GM03348 (cell line): Measurements from ENCODE around the gene OR9A4.
"Not testable (repeated sequence)": the region's sequence is repeated elsewhere in the genome, so short reads cannot be mapped to it uniquely, and the experiment has no call there.

Experiments used
- DNase-seq: peaks from one replicate; pipeline ENCODE4 v3.0.0; 2012; ENCODE audit warnings: low spot score

The OR9A4 gene, protein sequence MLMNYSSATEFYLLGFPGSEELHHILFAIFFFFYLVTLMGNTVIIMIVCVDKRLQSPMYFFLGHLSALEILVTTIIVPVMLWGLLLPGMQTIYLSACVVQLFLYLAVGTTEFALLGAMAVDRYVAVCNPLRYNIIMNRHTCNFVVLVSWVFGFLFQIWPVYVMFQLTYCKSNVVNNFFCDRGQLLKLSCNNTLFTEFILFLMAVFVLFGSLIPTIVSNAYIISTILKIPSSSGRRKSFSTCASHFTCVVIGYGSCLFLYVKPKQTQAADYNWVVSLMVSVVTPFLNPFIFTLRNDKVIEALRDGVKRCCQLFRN

DNA sequence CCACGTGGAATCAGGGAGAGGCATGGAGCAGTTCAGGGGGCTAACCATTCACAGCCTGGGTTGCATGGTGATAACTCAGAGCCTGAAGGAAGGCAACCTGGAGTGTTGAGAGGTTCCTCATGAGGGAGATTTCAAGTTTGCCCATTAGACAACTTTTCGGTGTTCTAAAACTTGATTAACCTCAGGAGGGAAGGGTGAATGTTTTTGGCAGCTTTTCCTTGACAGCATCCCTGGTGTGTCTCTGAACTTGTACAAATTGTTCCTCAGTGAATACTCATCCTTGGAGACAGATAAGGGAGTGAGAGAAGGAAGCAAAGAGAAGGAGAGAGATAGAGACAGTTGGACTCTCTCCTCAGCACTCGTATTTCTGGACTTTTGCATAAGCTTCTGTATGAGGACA lies at the start of gene OR9A4:
OR9A4 (plus strand) TSS at position 301 of the 400 bp plus-strand sequence. CDS start 2,477 bp downstream, outside the sequence.
- DNase-seq = no peak

DNA sequence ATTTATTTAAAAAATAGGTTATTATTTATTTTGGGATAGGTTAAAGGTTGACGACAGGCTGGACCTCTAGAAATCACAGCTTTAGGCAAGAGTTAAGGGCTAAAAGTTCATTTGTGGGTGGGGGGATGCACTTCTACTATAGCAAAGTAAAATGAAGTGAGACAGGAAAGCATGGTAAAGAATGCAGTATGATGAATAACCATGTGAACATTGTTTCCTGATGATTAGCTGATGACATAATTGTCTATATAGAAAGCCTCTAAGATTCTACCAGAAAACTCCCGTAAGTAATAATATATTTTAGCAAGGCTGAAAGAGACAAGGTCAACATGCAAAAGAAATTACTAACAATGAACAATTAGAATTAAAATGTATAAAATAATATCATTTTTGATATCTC lies 49.2 kb upstream of the OR9A4 start:
- DNase-seq = no peak

DNA sequence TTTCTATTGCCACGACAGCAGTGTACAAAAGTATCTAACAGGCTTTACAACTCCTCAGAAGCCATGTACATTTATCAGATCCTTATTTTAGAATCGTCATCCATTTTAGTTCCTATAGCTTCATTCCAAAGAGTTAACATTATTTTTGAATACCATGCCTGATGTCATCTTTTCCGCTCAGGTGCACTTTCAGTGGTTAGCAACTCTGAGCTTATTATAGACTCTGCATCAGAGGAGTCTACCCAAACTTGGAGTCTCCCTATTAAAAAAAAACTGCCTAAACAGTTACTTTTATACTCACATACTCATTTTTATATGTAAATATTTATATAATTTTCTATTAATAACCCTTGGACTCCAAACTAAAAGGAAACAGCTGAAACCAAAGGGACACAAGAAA lies 43.3 kb upstream of the OR9A4 start:
- no peak for DNase-seq

DNA sequence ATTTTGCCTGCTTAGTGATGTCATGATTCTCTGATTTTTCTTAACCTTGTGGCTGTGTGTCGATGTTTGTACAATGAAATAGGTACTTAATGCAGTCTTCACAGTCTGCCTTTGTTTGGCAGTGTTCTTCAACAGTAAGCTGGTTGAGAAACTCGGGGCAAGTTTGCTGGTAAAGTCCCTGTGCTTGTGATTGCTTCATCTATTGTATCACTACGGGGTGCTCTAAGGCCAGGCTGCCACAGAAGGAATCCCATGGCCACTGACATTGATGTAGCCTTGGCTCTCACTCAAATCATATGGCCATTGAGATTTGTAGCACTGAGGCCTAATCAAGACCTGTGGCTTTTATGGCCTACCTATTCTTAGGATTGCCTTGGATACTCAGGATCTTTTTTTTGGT lies 41.4 kb upstream of the OR9A4 start:
- DNase-seq = no peak

DNA sequence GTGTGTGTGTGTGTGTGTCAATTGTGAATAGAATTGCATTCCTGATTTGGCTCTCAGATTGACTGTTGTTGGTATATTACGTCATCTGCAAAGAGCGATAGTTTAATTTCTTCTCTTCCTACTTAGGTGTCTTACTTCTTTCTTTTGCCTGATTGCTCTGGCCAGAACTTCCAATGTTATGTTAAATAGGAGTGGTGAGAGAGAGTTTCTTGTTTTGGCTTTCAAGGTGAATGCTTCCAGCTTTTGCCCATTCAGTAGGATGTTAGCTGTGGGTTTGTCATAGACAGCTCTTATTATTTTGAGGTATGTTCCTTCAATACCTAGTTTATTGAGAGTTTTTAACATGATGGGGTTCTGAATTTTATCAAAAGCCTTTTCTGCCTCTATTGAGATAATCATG lies 40.7 kb upstream of the OR9A4 start:
- DNase-seq = no peak

DNA sequence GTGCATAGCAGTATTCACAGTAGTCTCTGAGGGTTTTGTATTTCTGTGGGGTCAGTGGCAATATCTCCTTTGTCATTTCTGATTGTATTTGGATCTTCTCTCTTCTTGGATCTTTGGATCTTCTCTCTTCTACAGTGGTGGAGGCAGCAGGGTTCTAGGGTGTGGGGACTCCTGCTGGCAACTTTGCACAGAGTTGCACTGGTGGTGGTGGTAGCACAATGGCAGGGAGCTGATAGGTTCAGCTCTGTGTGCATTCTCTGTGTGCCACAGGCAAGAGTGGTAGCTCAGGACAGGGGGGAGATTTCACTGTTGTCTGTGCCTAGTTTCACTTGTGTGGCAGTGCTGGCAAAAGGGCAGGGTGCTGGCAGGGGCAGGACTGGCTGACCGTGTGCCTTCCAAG lies 39.8 kb upstream of the OR9A4 start:
- no peak for DNase-seq

DNA sequence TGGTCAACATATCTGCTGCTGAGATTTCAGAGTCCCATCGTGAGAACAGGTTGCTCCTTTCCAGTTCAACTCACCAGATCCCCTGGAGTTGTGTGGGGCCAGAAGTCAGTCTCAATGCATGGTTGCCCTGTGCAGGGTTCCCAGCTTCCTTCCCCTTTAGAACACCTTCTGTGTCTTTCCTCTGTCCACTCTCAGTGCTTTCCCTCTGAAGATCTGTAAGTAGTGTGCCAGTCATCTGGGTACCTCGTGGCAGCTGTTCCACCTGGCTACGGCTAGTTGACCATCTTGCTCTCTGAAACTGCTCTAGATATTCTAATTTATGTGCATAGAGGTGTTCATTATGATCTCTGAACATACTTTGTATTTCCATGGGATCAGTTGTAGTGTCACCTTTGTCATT lies 38.8 kb upstream of the OR9A4 start:
- DNase-seq = no peak

DNA sequence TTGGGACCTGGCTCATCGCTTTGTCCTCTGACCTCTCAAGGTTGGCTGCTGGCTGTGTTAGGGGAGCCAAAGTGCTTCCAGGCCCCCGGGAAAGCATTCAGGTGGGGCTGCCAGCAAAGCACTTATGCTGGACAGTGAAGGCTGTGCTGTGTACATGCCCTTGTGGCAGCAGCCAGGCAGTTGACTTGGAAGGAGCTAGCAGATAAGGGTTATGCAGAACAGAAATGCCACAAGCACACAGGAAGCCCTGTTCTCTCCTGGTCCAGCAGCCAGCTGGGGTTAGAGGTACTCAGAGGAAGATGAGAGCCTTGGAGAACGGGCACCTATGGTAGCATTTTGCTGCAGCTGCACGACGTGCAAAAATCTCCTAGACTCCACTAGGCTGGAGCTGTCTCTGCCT lies 35.2 kb upstream of the OR9A4 start:
- DNase-seq = no peak

DNA sequence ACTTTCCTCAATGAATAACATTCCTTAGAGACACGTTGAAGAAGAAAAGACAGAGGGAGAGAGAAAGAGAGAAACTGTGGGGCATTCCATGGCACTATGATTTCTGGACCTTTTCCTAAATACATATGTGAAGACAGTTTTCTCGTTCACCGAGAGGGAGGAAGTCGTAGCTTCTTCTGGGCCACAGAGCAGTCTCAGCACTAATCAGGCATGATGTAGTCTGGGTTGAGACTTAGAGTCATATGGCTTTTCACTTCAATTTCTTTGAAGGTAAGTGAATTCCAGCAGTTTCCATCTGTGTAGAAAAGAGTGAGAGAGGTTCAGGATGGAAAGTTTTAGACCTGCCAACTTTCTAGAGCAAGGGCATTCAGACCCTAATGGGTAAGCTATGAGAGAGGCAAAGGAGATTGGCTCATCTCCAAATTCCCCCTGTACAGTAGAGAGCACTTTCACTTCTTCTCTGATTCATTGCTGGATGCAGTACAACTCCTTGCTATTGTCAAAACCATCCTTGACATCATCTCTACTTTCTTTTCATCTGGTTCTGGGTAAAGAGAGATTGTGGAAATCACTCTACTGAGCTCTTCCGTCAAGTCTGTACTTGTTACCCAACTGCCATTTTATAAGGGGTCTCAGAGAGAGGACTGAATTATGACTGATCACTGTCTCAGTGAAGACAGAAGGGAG lies 31.5 kb upstream of the OR9A4 start:
- DNase-seq = no peak

DNA sequence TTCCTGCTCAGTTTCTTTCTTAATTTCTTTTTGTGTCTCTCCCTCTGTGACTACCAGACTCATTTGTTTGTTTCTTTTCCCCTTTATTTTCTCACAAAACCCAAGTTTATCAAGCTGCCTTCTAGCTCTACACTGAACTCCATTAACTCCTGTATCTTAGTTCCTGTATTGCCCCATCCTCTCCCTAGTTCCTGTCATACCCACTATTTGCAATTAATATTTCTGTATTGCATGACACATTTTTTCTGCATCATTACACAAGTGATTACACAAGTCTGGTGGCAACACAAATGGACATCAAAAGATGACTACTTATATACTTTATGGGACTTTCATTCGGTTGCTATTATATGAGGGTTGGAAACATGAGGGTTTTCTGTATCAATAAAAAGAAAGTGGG lies 26.9 kb upstream of the OR9A4 start:
- DNase-seq = no peak

DNA sequence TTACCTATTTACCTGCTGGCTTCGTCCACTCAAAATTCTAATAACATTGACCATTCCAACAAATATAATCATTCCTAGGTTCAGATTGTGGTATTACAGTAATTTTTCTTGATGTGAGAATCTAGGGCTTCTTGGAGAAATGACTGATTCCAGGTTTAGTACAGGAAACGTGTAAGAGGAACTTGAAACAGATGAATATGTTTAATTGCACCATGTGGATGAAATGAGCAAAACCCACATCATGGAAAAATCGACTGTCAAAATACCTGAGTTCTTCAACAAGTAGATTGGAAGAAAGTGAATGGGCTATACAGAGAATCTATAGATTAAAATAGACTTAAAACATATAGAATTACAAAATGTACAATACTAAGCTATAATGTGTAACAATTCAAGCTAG lies 24.9 kb upstream of the OR9A4 start:
- DNase-seq = no peak

DNA sequence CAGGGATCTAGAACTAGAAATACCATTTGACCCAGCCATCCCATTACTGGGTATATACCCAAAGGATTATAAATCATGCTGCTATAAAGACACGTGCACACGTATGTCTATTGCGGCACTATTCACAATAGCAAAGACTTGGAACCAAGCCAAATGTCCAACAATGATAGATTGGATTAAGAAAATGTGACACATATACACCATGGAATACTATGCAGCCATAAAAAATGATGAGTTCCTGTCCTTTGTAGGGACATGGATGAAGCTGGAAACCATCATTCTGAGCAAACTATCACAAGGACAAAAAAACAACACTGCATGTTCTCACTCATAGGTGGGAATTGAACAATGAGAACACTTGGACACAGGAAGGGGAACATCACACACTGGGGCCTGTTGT lies 16.8 kb upstream of the OR9A4 start:
- DNase-seq = not testable (repeated sequence)

DNA sequence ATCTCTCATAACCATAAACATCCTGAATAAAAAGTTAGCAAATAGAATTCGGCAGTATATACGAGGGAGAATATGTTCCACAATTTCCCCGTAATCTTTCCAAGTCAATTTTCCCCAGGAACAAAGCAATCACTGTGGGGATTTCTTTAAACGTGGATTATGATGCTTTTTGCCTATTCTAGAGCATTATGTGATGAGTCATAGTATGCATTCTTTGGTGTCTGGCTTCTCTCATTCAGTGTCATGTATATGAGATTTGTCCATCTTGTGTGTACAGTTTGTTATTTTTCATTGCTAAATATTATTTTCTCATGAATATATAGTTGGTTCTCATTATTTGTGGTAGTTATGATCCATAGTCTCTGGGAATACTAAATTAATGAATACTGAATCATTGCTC lies 9.9 kb upstream of the OR9A4 start:
- DNase-seq = no peak

DNA sequence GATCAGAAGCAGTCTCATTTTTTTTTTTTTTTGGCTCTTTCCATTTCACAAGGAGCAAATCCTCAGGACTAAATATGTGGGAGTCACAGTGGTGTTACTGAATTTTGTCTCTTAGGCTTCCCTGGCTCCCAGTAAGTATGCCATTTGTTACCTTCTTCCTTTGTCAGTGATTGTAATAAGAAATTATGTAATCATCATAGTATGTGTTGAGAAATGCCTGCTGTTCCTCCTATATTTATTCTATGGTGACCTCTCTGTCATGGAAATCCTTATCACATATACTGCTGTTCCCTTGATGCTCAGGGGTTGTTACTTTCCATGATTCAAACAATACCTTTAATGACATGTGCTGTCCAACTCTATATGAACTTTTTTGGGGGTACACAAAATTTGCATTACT lies 4.8 kb upstream of the OR9A4 start:
- no peak for DNase-seq

DNA sequence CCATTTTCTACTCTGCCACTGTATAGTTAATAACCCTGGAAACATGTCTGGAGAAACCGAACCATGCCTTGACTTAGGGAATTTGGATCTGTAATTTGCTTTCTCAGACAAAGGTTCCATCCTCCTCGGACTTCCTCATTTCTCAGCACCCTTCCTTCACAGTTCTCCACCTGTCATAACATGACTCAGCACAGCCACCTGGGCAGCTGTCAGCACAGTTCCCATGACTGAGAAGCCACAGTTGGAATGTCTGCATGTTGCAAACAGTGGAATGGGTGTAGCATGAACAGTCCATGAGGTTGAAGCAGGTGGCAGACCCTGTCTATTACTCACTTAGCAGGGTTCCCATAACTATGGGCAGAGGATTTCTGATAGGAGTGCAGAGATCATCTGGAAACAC lies 634 bp upstream of the OR9A4 start:
- no peak for DNase-seq

DNA sequence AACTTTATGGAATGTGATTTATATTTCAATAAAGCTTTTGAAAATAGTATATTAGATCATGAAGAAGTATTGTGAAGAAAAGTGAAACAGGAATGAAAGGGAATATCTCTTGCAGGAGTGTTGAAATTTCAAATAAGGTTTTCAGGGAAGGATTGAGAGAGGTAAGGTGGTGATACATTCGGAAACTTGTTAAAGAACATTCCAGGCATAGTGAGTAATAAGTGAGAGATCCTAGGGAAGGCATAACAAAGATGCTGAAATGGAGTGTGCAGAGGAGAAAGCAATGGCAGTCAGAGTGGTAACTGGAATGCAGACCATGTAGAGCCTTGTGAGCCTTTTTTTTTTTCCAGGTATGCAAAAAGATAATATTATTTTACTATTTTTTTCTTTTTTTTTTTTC lies 4.1 kb downstream of the OR9A4 start:
- DNase-seq = no peak

DNA sequence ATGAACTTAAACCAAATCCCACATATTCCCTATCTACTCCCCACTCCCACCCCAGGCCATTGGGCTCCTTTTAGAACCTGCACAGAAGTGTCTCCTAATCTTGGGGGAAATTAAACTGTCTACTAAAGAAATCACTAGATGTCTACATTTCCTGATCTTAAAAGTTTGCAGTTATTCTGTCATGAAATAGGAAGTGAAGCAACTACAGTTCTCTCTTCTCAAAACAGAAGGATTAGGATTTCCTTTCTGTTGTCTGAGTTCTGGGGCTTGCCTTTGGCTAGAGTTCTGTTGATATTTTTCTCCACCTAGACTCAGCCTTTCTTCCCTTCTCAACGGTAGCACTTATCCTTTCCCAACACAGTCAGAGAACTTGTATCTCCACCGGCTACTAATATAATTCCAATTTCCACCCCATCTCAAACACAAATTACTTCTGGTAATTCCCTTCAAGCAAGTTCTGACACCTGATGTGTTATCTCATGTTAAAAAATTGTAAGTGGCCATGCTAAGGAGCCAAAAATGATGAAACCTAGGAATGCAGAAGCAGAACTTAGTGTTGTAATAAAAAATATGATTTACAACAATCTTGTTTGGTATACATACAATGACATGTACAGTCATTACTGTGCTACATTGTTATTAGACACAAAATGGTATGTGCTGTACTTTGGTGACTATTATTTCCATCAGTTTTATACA lies 12.1 kb downstream of the OR9A4 start:
- DNase-seq = no peak

DNA sequence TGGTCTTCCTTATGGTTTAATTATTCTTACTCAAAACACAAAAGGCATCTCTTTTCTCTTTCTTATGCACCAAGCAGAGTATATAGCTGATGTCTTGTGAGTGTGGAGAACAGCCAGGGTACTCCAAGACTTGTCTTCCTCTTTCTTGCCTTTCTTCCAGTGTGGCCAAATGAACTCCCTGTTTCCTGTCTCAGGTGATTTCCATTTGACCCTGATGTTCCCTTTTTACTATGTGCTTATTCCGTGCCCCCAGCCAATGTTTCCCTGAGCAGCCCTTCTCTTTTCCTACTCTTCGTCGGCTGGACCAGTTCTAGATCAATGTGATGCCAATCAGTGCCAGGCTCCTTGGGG lies 12.6 kb downstream of the OR9A4 start:
- no peak for DNase-seq

DNA sequence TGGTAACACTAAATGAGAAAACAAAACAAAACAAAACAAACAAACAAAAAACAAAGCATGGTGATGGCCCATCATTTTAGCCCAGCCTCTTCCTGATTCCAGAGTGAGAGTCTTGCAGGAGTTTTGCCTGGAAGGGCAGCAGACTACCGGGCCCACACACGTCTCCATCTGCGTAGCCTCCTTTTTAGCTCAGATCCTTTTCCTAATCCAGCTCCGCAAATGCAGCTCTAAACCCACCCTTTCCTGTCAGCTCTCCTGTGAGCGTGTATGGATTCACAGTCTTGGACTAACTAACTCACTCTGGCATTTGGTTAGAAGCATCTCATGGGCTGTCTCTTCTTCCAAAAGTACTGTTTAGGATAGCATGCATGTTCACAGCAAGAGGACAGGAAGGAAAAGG lies 14.0 kb downstream of the OR9A4 start:
- DNase-seq = no peak

DNA sequence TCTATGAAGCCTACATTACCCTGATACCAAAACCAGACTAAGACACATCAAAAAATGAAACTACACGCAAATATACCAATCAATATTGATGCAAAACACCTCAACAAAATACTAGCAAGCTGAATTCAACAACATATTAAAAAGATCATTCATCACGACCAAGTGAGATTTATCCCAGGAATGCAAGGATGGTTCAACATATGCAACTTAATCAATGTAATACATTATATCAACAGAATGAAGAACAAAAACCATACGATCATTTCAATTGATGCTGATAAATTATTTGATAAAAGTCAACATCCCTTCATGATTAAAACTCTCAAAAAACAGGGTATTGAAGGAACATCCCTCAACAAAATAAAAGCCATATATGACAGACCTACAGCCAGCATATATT lies 24.9 kb downstream of the OR9A4 start:
- no peak for DNase-seq

DNA sequence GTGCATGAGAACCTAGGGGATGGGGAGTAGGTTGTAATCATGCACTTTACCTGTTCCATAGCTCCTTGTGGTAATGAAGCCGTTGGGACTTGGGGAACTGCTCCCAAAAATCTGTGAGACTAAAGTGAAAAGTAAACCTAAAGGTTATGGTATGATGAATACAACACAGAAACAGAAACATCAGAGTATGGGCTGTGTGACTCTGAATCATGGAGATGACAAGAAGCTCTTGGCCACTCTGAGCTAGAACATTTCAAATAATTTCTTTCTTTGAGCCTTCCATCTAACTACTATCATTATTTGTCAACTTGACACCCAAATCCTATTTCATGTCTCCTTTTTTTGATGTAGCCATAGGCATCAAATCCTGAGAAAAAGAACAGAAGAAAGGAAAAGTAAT lies 27.6 kb downstream of the OR9A4 start:
- no peak for DNase-seq

DNA sequence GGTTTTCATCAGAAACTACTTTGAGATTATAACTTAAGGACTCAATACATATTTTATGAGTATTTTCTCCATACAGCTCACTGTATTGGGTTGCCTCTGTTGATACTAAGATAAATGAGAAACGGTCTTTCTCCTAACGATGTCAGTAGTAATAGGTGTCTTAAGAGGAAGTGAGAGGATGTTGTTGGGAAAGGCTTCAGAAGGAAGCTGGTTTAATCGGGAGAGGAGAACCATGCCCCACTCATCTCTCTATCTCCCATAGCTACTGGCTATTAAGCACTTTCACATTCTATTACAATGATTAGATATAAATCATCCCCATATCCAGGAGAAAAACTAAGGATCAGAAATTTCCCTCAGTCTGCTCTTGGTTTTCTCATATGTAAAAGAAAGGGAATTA lies 28.6 kb downstream of the OR9A4 start:
- DNase-seq = no peak

DNA sequence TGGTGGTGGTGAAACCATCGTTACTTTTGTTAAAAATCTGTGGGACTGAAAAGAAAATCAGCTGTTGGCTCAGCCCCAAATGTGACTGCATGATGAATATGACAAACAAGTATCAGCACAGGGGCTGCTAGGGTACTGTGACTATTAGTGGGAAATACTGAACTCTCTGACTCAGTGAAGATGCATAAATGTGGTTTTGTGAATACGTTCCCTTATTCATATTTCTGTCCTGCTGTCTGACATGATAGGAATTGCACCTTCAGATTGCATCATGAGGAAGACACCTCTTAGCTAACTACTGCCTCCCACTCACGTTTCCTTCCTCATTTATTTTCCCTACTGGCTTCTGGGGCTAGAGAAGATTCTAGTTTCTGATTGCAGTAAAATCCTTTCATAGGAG lies 29.2 kb downstream of the OR9A4 start:
- DNase-seq = no peak

DNA sequence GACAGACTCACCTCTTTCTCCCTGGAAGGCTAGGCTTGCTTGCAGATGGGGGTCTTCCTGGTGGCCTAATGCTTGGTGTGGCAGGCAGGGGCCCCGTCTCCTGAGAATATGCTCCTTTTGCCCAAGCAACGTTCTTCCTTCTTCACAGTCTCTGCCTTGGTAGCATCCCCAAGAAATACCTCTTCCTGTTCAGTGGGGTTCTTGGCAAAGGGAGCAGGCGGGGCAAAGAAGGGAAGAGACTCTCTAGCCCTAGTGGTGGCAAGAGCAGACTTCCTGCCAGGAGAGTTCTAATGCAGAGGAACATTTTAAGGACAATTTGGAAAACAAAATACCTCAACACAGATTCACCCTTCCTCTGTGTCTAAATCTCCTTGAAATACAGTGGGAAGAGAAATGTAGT lies 30.6 kb downstream of the OR9A4 start, which contains the start of gene CLEC5A:
CLEC5A (minus strand) TSS at position 179 of the 400 bp plus-strand sequence. CDS start 682 bp downstream, outside the sequence.
- no peak for DNase-seq
